ENCODE data around the gene ALDOB. TPM values are rescaled to one million over a fixed set of nuclear protein-coding genes. Genes with fewer than 3 reads are reported as not detected.
A peak's percentile ranks its signal among the peaks of the same experiment; 100 is the strongest.

The ALDOB gene
- total and polyA plus RNA-seq, 2 of the 13 experiments (the other 11 are each of a cell fraction or from before 2014, with no cell fraction given) = 0.29 to 0.97 TPM

DNA sequence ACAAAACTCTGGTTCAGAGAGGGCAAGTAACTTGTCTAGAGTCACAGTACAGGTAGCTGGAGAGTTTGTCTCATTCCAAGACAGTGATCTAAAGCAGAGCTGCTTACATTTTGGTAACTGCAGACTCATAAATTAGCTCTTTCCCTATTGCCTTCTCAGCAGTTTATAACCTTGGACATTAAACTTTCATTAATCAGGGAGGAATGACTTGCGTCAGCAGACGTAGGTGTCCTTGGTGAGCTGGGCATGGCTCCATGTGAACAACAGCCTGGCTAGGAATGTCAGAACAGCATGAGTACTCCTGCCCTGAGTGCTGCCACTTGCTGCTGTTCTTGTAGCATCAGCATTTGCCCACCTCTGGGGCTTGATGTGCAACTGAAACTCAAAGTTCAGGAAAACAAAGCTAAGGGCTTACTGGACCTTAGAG lies 2.2 kb upstream of the ALDOB start (continued):
- no peak for TF ChIP-seq ZNF660 (CRISPR knock-in tag; IDR thresholded peaks at IDR 0.05; ENCODE audit: borderline replicate concordance, low read depth)
- TF ChIP-seq, protein P1, sequence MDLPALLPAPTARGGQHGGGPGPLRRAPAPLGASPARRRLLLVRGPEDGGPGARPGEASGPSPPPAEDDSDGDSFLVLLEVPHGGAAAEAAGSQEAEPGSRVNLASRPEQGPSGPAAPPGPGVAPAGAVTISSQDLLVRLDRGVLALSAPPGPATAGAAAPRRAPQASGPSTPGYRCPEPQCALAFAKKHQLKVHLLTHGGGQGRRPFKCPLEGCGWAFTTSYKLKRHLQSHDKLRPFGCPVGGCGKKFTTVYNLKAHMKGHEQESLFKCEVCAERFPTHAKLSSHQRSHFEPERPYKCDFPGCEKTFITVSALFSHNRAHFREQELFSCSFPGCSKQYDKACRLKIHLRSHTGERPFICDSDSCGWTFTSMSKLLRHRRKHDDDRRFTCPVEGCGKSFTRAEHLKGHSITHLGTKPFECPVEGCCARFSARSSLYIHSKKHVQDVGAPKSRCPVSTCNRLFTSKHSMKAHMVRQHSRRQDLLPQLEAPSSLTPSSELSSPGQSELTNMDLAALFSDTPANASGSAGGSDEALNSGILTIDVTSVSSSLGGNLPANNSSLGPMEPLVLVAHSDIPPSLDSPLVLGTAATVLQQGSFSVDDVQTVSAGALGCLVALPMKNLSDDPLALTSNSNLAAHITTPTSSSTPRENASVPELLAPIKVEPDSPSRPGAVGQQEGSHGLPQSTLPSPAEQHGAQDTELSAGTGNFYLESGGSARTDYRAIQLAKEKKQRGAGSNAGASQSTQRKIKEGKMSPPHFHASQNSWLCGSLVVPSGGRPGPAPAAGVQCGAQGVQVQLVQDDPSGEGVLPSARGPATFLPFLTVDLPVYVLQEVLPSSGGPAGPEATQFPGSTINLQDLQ (CRISPR knock-in tag; IDR thresholded peaks at IDR 0.05) = no peak
- peak; percentile 74; the same call in 1 of the 2 replicates for TF ChIP-seq GATAD2A (CRISPR knock-in tag; IDR thresholded peaks at IDR 0.05)
- TF ChIP-seq MED1 (CRISPR knock-in tag; IDR thresholded peaks at IDR 0.05) = peak; percentile 75
- TF ChIP-seq AGO1 (IDR thresholded peaks at IDR 0.05; ENCODE audit: low read depth, low read length, poor library complexity, severe bottlenecking) = no peak
- TF ChIP-seq, protein P2, sequence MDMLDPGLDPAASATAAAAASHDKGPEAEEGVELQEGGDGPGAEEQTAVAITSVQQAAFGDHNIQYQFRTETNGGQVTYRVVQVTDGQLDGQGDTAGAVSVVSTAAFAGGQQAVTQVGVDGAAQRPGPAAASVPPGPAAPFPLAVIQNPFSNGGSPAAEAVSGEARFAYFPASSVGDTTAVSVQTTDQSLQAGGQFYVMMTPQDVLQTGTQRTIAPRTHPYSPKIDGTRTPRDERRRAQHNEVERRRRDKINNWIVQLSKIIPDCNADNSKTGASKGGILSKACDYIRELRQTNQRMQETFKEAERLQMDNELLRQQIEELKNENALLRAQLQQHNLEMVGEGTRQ (IDR thresholded peaks at IDR 0.05; ENCODE audit: low read depth, low read length) = no peak
- TF ChIP-seq, protein P2 (CRISPR knock-in tag; IDR thresholded peaks at IDR 0.05; ENCODE audit: borderline replicate concordance) = no peak
- TF ChIP-seq ZSCAN29 (CRISPR knock-in tag; conservative IDR thresholded peaks at IDR 0.05) = 0 out of 2 replicates have a peak, but pooled peaks have one; percentile 9
- peak; percentile 46; the same call in 1 of the 2 replicates for TF ChIP-seq IRF2 (CRISPR knock-in tag; IDR thresholded peaks at IDR 0.05)
- TF ChIP-seq, protein P3, sequence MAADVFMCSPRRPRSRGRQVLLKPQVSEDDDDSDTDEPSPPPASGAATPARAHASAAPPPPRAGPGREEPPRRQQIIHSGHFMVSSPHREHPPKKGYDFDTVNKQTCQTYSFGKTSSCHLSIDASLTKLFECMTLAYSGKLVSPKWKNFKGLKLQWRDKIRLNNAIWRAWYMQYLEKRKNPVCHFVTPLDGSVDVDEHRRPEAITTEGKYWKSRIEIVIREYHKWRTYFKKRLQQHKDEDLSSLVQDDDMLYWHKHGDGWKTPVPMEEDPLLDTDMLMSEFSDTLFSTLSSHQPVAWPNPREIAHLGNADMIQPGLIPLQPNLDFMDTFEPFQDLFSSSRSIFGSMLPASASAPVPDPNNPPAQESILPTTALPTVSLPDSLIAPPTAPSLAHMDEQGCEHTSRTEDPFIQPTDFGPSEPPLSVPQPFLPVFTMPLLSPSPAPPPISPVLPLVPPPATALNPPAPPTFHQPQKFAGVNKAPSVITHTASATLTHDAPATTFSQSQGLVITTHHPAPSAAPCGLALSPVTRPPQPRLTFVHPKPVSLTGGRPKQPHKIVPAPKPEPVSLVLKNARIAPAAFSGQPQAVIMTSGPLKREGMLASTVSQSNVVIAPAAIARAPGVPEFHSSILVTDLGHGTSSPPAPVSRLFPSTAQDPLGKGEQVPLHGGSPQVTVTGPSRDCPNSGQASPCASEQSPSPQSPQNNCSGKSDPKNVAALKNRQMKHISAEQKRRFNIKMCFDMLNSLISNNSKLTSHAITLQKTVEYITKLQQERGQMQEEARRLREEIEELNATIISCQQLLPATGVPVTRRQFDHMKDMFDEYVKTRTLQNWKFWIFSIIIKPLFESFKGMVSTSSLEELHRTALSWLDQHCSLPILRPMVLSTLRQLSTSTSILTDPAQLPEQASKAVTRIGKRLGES (CRISPR knock-in tag; IDR thresholded peaks at IDR 0.05; ENCODE audit: borderline replicate concordance) = no peak
- TF ChIP-seq, protein P4, sequence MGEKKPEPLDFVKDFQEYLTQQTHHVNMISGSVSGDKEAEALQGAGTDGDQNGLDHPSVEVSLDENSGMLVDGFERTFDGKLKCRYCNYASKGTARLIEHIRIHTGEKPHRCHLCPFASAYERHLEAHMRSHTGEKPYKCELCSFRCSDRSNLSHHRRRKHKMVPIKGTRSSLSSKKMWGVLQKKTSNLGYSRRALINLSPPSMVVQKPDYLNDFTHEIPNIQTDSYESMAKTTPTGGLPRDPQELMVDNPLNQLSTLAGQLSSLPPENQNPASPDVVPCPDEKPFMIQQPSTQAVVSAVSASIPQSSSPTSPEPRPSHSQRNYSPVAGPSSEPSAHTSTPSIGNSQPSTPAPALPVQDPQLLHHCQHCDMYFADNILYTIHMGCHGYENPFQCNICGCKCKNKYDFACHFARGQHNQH (CRISPR knock-in tag; IDR thresholded peaks at IDR 0.05) = peak; percentile 38; the same call in 1 of the 2 replicates
- TF ChIP-seq, protein P5, sequence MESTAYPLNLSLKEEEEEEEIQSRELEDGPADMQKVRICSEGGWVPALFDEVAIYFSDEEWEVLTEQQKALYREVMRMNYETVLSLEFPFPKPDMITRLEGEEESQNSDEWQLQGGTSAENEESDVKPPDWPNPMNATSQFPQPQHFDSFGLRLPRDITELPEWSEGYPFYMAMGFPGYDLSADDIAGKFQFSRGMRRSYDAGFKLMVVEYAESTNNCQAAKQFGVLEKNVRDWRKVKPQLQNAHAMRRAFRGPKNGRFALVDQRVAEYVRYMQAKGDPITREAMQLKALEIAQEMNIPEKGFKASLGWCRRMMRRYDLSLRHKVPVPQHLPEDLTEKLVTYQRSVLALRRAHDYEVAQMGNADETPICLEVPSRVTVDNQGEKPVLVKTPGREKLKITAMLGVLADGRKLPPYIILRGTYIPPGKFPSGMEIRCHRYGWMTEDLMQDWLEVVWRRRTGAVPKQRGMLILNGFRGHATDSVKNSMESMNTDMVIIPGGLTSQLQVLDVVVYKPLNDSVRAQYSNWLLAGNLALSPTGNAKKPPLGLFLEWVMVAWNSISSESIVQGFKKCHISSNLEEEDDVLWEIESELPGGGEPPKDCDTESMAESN (CRISPR knock-in tag; conservative IDR thresholded peaks at IDR 0.05) = 0 out of 2 replicates have a peak, but pooled peaks have one; percentile 48
- peak; percentile 28; the same call in 1 of the 3 replicates for TF ChIP-seq MXI1 (IDR thresholded peaks at IDR 0.05; ENCODE audit: borderline replicate concordance, low read depth, low read length)
- TF ChIP-seq ZSCAN30 (CRISPR knock-in tag; IDR thresholded peaks at IDR 0.05) = no peak
- TF ChIP-seq KAT8 (CRISPR knock-in tag; IDR thresholded peaks at IDR 0.05) = peak; percentile 30; the same call in 1 of the 2 replicates
- peak; percentile 28; the same call in 1 of the 2 replicates for TF ChIP-seq ZNF772 (CRISPR knock-in tag; IDR thresholded peaks at IDR 0.05)
- TF ChIP-seq, protein P6, sequence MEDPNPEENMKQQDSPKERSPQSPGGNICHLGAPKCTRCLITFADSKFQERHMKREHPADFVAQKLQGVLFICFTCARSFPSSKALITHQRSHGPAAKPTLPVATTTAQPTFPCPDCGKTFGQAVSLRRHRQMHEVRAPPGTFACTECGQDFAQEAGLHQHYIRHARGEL (CRISPR knock-in tag; IDR thresholded peaks at IDR 0.05) = no peak
